OCI-LY3 (cell line): ENCODE results near the gene PNPLA3.
"Not testable (repeated sequence)": the region's sequence is repeated elsewhere in the genome, so short reads cannot be mapped to it uniquely, and the experiment has no call there.

Source experiments
- H2AFZ ChIP-seq: fragments of 200-600, 300-600 bp; shearing (Covaris generic); 2 replicates; pipeline ENCODE4 v1.6.0; 2014; ENCODE audit warnings: antibody characterized with exemption, low read depth, low read length
- H3K27ac ChIP-seq: fragments of 200-600, 300-600 bp; sonication (generic); 2 replicates; pipeline ENCODE4 v1.5.1; 2014; ENCODE audit warnings: mild to moderate bottlenecking, low read length, moderate library complexity, mixed read lengths
- H3K27me3 ChIP-seq: fragments of 200-600, 300-600 bp; sonication (generic); 2 replicates; pipeline ENCODE4 v1.6.1; 2014; ENCODE audit warnings: low read depth, low read length, mixed read lengths
- H3K36me3 ChIP-seq: fragments of 200-600, 300-600 bp; sonication (generic); replicated peaks from 2 replicates; pipeline ENCODE3; 2014; ENCODE audit warnings: low read depth, low read length, mixed read lengths
- H3K4me1 ChIP-seq: fragments of 300-600, 200-600 bp; sonication (generic); 2 replicates; pipeline ENCODE4 v1.6.1; 2014; ENCODE audit warnings: low read length, mixed read lengths
- H3K4me2 ChIP-seq: fragments of 200-600, 300-600 bp; sonication (generic); 2 replicates; pipeline ENCODE4 v1.6.1; 2014; ENCODE audit warnings: low read length, mixed read lengths
- H3K4me3 ChIP-seq: fragments of 300-600, 200-600 bp; sonication (generic); 2 replicates; pipeline ENCODE4 v1.5.1; 2014; ENCODE audit warnings: antibody characterized with exemption, mild to moderate bottlenecking, low read length, moderate library complexity
- H3K79me2 ChIP-seq: fragments of 300-600, 200-600 bp; shearing (Covaris generic); 2 replicates; pipeline ENCODE4 v1.6.1; 2014; ENCODE audit warnings: mild to moderate bottlenecking, low read length, mixed read lengths
- H3K9ac ChIP-seq: fragments of 300-600, 200-600 bp; shearing (Covaris generic); 2 replicates; pipeline ENCODE4 v1.6.0; 2014; ENCODE audit warnings: mild to moderate bottlenecking, low read length, moderate library complexity
- H3K9me3 ChIP-seq: fragments of 200-600, 300-600 bp; shearing (Covaris generic); 2 replicates; pipeline ENCODE4 v1.6.1; 2014; ENCODE audit warnings: low read length, mixed read lengths; ENCODE audit not compliant: insufficient read depth
- H4K20me1 ChIP-seq: fragments of 200-600, 300-600 bp; sonication (generic); 2 replicates; pipeline ENCODE4 v1.6.1; 2016; ENCODE audit warnings: low read length, mixed read lengths; ENCODE audit not compliant: insufficient read depth
- EZH2phosphoT487 ChIP-seq: fragments of 200-600 bp; shearing (Covaris generic); IDR thresholded peaks from 2 replicates; pipeline ENCODE4 v1.6.1; 2018; ENCODE audit warnings: antibody characterized with exemption, mixed run types, low read depth
- TF ChIP-seq, protein P1 (sequence below): fragments of 200-600, 300-600 bp; sonication (generic); IDR thresholded peaks from 2 replicates; pipeline ENCODE4 v1.5.1; 2014; ENCODE audit warnings: antibody characterized with exemption, low read length, low read depth

The PNPLA3 gene

DNA sequence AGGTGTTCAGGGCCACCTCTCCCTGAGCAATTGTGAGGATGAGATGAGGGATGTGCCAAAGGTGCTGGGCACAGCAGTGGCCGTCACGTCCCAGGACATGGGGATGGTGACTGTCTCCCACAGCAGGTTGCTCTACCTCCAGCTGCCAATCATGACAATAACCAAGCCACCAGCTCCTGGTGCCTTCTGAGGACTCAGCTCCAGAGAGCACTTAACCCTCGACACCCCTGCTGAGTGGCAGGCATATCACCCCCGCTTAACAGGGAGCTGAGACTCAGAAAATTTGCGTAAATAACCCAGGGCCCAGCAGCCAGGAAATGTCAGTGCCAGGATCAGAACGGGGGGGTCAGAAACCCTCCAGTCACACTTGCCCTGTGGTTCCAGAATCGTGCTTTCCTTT, 23.4 kb upstream of the PNPLA3 start:
- Histone ChIP-seq H3K9me3 (no peaks in the 10 kb centered on the region), H3K4me3 (no peak overlapping the region), H3K27ac (no peak overlapping the region), H2AFZ (no peak overlapping the region), H3K4me2 (no peak overlapping the region), H4K20me1 (no peaks in the 10 kb centered on the region), H3K79me2 (no peaks in the 10 kb centered on the region), H3K27me3 (peaks cover 42% of the 10 kb centered on the region), H3K4me1 (no peaks in the 10 kb centered on the region), H3K36me3 (no peaks in the 10 kb centered on the region), H3K9ac (no peak overlapping the region)
- TF ChIP-seq EZH2phosphoT487 = no peak
- TF ChIP-seq, protein P1, sequence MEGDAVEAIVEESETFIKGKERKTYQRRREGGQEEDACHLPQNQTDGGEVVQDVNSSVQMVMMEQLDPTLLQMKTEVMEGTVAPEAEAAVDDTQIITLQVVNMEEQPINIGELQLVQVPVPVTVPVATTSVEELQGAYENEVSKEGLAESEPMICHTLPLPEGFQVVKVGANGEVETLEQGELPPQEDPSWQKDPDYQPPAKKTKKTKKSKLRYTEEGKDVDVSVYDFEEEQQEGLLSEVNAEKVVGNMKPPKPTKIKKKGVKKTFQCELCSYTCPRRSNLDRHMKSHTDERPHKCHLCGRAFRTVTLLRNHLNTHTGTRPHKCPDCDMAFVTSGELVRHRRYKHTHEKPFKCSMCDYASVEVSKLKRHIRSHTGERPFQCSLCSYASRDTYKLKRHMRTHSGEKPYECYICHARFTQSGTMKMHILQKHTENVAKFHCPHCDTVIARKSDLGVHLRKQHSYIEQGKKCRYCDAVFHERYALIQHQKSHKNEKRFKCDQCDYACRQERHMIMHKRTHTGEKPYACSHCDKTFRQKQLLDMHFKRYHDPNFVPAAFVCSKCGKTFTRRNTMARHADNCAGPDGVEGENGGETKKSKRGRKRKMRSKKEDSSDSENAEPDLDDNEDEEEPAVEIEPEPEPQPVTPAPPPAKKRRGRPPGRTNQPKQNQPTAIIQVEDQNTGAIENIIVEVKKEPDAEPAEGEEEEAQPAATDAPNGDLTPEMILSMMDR = no peak

DNA sequence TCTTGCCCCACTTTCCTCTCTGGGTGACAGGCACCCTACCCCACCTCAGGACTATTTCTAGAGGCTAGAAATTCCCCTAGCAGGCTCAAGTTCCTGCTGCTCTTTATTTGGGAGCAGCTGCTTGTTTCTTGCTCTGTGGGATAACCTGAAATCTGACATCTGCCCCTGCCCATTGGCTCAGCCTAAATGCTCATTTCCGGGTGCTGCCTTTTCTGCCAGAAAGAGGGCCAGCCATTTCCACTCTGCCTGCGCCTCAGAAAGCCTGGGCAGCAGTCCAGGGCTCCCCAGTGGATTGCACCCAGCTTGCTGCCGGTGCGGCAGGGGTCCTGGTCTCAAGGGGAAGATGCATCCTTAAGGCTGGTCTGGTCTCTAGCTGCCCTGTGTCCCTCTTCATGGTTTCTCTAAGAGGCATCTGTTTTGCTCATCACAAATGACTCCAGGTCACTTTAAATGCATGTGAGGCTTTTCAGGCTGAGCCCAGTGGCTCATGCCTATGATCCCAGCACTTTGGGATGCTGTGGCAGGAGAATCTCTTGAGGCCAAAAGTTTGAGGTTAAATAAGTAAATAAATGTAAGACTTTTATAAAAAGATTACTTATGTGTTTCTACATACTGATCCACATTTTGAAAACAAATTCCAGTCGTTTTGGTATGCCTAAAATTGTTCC, 21.5 kb upstream of the PNPLA3 start:
- Histone ChIP-seq H3K79me2 (no peaks in the 10 kb centered on the region), H3K4me3 (no peak overlapping the region), H3K27ac (no peak overlapping the region), H3K36me3 (no peaks in the 10 kb centered on the region), H3K4me1 (no peaks in the 10 kb centered on the region), H3K9ac (no peak overlapping the region), H2AFZ (no peak overlapping the region), H3K9me3 (no peaks in the 10 kb centered on the region), H3K27me3 (peaks cover 40% of the 10 kb centered on the region), H4K20me1 (no peaks in the 10 kb centered on the region), H3K4me2 (no peak overlapping the region)
- TF ChIP-seq, protein P1 = no peak

DNA sequence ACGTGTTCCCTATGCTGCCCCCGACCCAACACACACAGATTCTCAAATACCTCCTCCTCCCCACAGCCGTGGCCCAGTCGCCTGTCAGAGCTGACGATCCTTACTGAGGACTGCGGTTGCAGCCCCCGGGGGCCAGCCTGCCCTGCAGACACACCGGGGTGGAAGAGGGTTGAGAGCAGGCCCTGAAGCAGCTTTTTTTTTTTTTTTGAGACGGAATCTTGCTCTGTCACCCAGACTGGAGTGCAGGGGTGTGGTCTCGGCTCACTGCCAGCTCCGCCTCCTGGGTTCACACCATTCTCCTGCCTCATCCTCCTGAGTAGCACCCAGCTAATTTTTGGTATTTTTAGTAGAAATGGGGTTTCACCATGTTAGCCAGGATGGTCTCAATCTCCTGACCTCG, 20.6 kb upstream of the PNPLA3 start:
- H4K20me1 ChIP-seq, H3K79me2 ChIP-seq, H3K36me3 ChIP-seq, H3K27ac ChIP-seq, H3K9ac ChIP-seq, H3K4me2 ChIP-seq, H3K4me3 ChIP-seq, H3K4me1 ChIP-seq, H3K9me3 ChIP-seq, H2AFZ ChIP-seq: not testable (repeated sequence)
- H3K27me3 ChIP-seq = peaks cover 34% of the 10 kb centered on the region

DNA sequence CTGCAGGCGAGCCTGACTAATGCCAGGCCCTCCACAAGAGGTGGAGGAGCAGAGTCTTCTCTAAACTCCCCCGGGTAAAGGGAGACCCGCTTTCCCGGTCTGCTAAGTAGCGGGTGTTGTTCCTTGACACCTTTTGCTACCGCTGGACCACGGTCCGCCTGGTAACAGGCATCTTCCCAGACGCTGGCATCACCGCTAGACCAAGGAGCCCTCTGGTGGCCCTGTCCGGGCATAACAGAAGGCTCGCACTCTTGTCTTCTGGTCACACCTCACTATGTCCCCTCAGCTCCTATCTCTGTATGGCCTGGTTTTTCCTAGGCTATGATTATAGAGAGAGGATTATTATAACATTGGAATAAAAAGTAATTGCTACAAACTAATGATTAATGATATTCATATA, 19.2 kb upstream of the PNPLA3 start:
- TF ChIP-seq, protein P1 = peak; percentile 29
- not testable (repeated sequence) for H3K27ac ChIP-seq, H3K36me3 ChIP-seq, H3K9ac ChIP-seq, H2AFZ ChIP-seq, H3K9me3 ChIP-seq, H3K4me2 ChIP-seq, H3K4me1 ChIP-seq, H4K20me1 ChIP-seq, H3K4me3 ChIP-seq, H3K79me2 ChIP-seq
- H3K27me3 ChIP-seq = peaks cover 31% of the 10 kb centered on the region

DNA sequence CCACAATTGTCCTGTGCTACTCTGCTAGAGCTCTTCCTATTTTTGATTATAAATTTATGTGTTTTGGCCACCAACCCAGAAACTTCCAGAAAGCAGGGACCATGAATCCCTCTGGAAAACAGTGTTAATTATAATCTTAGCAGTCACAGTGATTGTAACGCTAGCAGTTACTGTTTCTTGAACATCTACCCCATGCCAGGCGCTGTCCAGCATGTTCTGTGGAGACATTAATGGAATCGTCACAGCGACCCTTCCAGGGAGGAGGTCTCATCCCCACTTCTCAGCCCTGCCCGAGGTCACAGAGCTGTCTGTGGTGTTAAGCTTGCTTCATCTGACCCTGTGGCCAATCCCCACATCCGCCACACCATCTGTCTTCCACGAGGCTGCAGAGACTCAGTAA, 17.9 kb upstream of the PNPLA3 start:
- no peak overlapping the region for H3K9ac ChIP-seq
- H4K20me1 ChIP-seq = no peaks in the 10 kb centered on the region
- H3K79me2 ChIP-seq = no peaks in the 10 kb centered on the region
- H2AFZ ChIP-seq = no peak overlapping the region
- H3K27me3 ChIP-seq = peaks cover 22% of the 10 kb centered on the region
- H3K4me2 ChIP-seq = no peak overlapping the region
- H3K4me3 ChIP-seq = no peak overlapping the region
- no peaks in the 10 kb centered on the region for H3K9me3 ChIP-seq
- H3K27ac ChIP-seq = no peak overlapping the region
- TF ChIP-seq, protein P1 = no peak
- no peak for TF ChIP-seq EZH2phosphoT487
- H3K36me3 ChIP-seq = no peaks in the 10 kb centered on the region
- no peaks in the 10 kb centered on the region for H3K4me1 ChIP-seq
